ENCODE measurements around the gene VSTM2B. TPM values are rescaled to one million over a fixed set of nuclear protein-coding genes. Genes with fewer than 3 reads are reported as not detected.

VSTM2B gene
- total RNA-seq, 1 donor from 2014 or later: not detected

- no peaks in the 10 kb centered on the region for H3K9me3 ChIP-seq (ENCODE audit: low read depth)
- DNase-seq (ENCODE audit: low spot score): no peak
- Mint-ChIP-seq H3K27me3 (ENCODE audit: insufficient read depth, low read depth) (peaks cover 20% of the 10 kb centered on the region), H3K27ac (no peak overlapping the region), H3K4me3 (no peak overlapping the region), H3K9me3 (no peaks in the 10 kb centered on the region), H3K36me3 (no peaks in the 10 kb centered on the region), H3K4me1 (no peaks in the 10 kb centered on the region)
- no peaks in the 10 kb centered on the region for H3K36me3 ChIP-seq
- peaks cover 57% of the 10 kb centered on the region for H3K27me3 ChIP-seq
- H3F3A ChIP-seq (ENCODE audit: low read depth): no peaks in the 10 kb centered on the region
- TF ChIP-seq EZH2 (IDR thresholded peaks at IDR 0.05) (no peak), EZH2phosphoT487 (IDR thresholded peaks at IDR 0.05) (no peak), CTCF (IDR thresholded peaks at IDR 0.05) (no peak)
- no peak overlapping the region for H3K4me3 ChIP-seq
- no peak overlapping the region for H3K4me2 ChIP-seq
- H3K4me1 ChIP-seq: no peaks in the 10 kb centered on the region
- H3K27ac ChIP-seq: no peak overlapping the region
- H4K20me1 ChIP-seq (ENCODE audit: low read depth): no peaks in the 10 kb centered on the region
- no peaks in the 10 kb centered on the region for H3K79me2 ChIP-seq (ENCODE audit: low read depth)
- no peak overlapping the region for H3K9ac ChIP-seq
- no peak overlapping the region for H2AFZ ChIP-seq (replicated peaks)
These were observed 9.5 kb upstream of the VSTM2B start for GRCh38 chr19:29516358-29516725.

DNA sequence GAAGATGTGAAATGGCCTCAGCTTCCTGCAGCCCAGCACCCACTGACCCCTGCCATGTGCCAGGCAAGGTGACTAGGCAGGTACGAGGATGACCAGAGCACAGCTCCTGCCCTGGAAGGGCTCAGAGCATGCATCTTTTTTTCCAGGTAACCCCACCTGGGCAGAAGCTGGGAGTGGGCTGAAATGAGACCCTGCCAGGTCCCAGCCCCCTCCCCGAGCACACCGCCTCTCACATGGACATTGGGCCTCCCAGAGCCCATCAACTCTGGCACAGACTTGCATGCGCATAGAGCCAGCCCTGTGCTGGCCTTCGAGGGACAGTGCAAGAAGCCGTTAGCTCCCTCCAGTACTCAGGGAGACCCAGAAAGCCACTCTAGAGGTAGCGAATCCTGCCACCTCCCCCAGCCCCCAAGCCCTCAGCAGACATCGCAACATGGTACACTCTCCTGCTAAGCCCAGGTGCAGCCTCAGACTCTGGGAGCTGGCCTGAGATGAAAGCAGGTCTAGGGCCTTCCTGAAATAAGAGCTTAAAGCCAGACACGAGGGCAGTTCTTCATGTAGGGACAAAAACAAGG, 8.9 kb upstream of the VSTM2B start:
- H3K27ac Mint-ChIP-seq: no peak overlapping the region

GRCh38 chr19:29517412-29517811, 8.4 kb upstream of the VSTM2B start:
- H3K9ac ChIP-seq: no peak overlapping the region
- no peak overlapping the region for H3K4me2 ChIP-seq
- Mint-ChIP-seq H3K27ac (no peak overlapping the region), H3K9me3 (no peaks in the 10 kb centered on the region), H3K4me3 (no peak overlapping the region), H3K27me3 (ENCODE audit: insufficient read depth, low read depth) (peaks cover 17% of the 10 kb centered on the region), H3K4me1 (no peaks in the 10 kb centered on the region), H3K36me3 (no peaks in the 10 kb centered on the region)
- H3K4me1 ChIP-seq: no peaks in the 10 kb centered on the region
- no peak overlapping the region for H2AFZ ChIP-seq (replicated peaks)
- H3F3A ChIP-seq (ENCODE audit: low read depth): no peaks in the 10 kb centered on the region
- no peak overlapping the region for H3K4me3 ChIP-seq
- no peaks in the 10 kb centered on the region for H3K9me3 ChIP-seq (ENCODE audit: low read depth)
- H3K27me3 ChIP-seq: peaks cover 57% of the 10 kb centered on the region
- DNase-seq (ENCODE audit: low spot score): no peak
- no peaks in the 10 kb centered on the region for H3K36me3 ChIP-seq
- no peaks in the 10 kb centered on the region for H3K79me2 ChIP-seq (ENCODE audit: low read depth)
- H4K20me1 ChIP-seq (ENCODE audit: low read depth): no peaks in the 10 kb centered on the region
- no peak overlapping the region for H3K27ac ChIP-seq
- no peak for TF ChIP-seq EZH2phosphoT487 (IDR thresholded peaks at IDR 0.05)
- no peak for TF ChIP-seq CTCF (IDR thresholded peaks at IDR 0.05)
- no peak for TF ChIP-seq EZH2 (IDR thresholded peaks at IDR 0.05)

More for the DNA sequence above, 8.9 kb upstream of the VSTM2B start:
- H3K79me2 ChIP-seq (ENCODE audit: low read depth): no peaks in the 10 kb centered on the region
- no peaks in the 10 kb centered on the region for H3F3A ChIP-seq (ENCODE audit: low read depth)
- Mint-ChIP-seq H3K27me3 (ENCODE audit: insufficient read depth, low read depth) (peaks cover 17% of the 10 kb centered on the region), H3K9me3 (no peaks in the 10 kb centered on the region), H3K4me3 (no peak overlapping the region), H3K36me3 (no peaks in the 10 kb centered on the region), H3K4me1 (no peaks in the 10 kb centered on the region)
- H3K4me1 ChIP-seq: no peaks in the 10 kb centered on the region
- TF ChIP-seq EZH2 (IDR thresholded peaks at IDR 0.05) (no peak), EZH2phosphoT487 (IDR thresholded peaks at IDR 0.05) (no peak), CTCF (IDR thresholded peaks at IDR 0.05) (no peak)
- H3K9ac ChIP-seq: no peak overlapping the region
- H3K27me3 ChIP-seq: peaks cover 57% of the 10 kb centered on the region
- no peak for DNase-seq (ENCODE audit: low spot score)
- H3K27ac ChIP-seq: no peak overlapping the region
- H4K20me1 ChIP-seq (ENCODE audit: low read depth): no peaks in the 10 kb centered on the region
- H3K36me3 ChIP-seq: no peaks in the 10 kb centered on the region
- H3K9me3 ChIP-seq (ENCODE audit: low read depth): no peaks in the 10 kb centered on the region
- no peak overlapping the region for H3K4me2 ChIP-seq
- no peak overlapping the region for H3K4me3 ChIP-seq
- H2AFZ ChIP-seq (replicated peaks): no peak overlapping the region
